Type B pancreatic cell (in vitro differentiated cells): Measurements from ENCODE around the gene GPR161. TPM values are rescaled to one million over a fixed set of nuclear protein-coding genes. Genes with fewer than 3 reads are reported as not detected.

Experiments
- DNase-seq: peaks from one replicate; pipeline ENCODE4 v3.0.0; 2021; ENCODE audit warnings: mixed read lengths; ENCODE audit not compliant: unreplicated experiment; ENCODE audit errors: extremely low spot score
- H3K27ac Mint-ChIP-seq: 2 replicates; pipeline ENCODE4 v1.8.0; 2021; ENCODE audit warnings: mild to moderate bottlenecking, mixed read lengths
- H3K27me3 Mint-ChIP-seq: 2 replicates; pipeline ENCODE4 v1.8.0; 2021; ENCODE audit warnings: mixed read lengths
- H3K36me3 Mint-ChIP-seq: 2 replicates; pipeline ENCODE4 v1.8.0; 2021; ENCODE audit warnings: mixed read lengths
- H3K4me1 Mint-ChIP-seq: one replicate; pipeline ENCODE4 v1.8.0; 2021; ENCODE audit warnings: mixed read lengths; ENCODE audit not compliant: unreplicated experiment
- H3K4me3 Mint-ChIP-seq: 2 replicates; pipeline ENCODE4 v1.8.0; 2021; ENCODE audit warnings: mild to moderate bottlenecking, mixed read lengths
- H3K9me3 Mint-ChIP-seq: 2 replicates; pipeline ENCODE4 v1.8.0; 2021; ENCODE audit warnings: mixed read lengths
- CTCF ChIP-seq: fragments of 200-600 bp; sonication (generic); conservative IDR thresholded peaks from 2 replicates; pipeline ENCODE4 v1.5.0; 2021; ENCODE audit warnings: antibody characterized with exemption, mild to moderate bottlenecking
- total RNA-seq: library from RNA; stranded (reverse); gene quantifications from 2 replicates; pipeline ENCODE4 v1.2.1, GENCODE V29; 2021; ENCODE audit warnings: low replicate concordance

GPR161 gene
- total RNA-seq, 1 donor from 2014 or later: 32.6 TPM

GRCh38 chr1:168083456-168084325 lies 53.0 kb downstream of the GPR161 start:
- Mint-ChIP-seq H3K27me3 (no peaks in the 10 kb centered on the region), H3K36me3 (peaks cover 22% of the 10 kb centered on the region), H3K9me3 (no peaks in the 10 kb centered on the region), H3K4me1 (peaks cover 5% of the 10 kb centered on the region), H3K27ac (no peak overlapping the region), H3K4me3 (no peak overlapping the region)
- no peak for DNase-seq
- no peak for TF ChIP-seq CTCF

GRCh38 chr1:168082008-168082876 lies 54.5 kb downstream of the GPR161 start:
- H3K27ac Mint-ChIP-seq: peak overlapping the region; percentile 64

GRCh38 chr1:168081373-168082007 lies 55.2 kb downstream of the GPR161 start:
- Mint-ChIP-seq H3K27me3 (no peaks in the 10 kb centered on the region), H3K36me3 (peaks cover 20% of the 10 kb centered on the region), H3K4me3 (no peak overlapping the region), H3K4me1 (peaks cover 5% of the 10 kb centered on the region), H3K9me3 (no peaks in the 10 kb centered on the region), H3K27ac (peak overlapping the region; percentile 64)
- no peak for TF ChIP-seq CTCF
- DNase-seq: no peak

More at GRCh38 chr1:168082008-168082876, 54.5 kb downstream of the GPR161 start:
- H3K4me3 Mint-ChIP-seq: no peak overlapping the region
- no peaks in the 10 kb centered on the region for H3K27me3 Mint-ChIP-seq
- H3K4me1 Mint-ChIP-seq: peaks cover 5% of the 10 kb centered on the region
- peak; percentile 89 for TF ChIP-seq CTCF
- H3K36me3 Mint-ChIP-seq: peaks cover 20% of the 10 kb centered on the region
- no peaks in the 10 kb centered on the region for H3K9me3 Mint-ChIP-seq
- no peak for DNase-seq

GRCh38 chr1:168079761-168080160 lies 57.0 kb downstream of the GPR161 start:
- Mint-ChIP-seq H3K4me3 (no peak overlapping the region), H3K27ac (no peak overlapping the region), H3K27me3 (no peaks in the 10 kb centered on the region), H3K36me3 (peaks cover 16% of the 10 kb centered on the region), H3K9me3 (no peaks in the 10 kb centered on the region), H3K4me1 (peaks cover 5% of the 10 kb centered on the region)
- no peak for DNase-seq
- no peak for TF ChIP-seq CTCF

- Mint-ChIP-seq H3K36me3 (peaks cover 10% of the 10 kb centered on the region), H3K4me1 (no peaks in the 10 kb centered on the region), H3K27ac (no peak overlapping the region), H3K9me3 (no peaks in the 10 kb centered on the region), H3K27me3 (no peaks in the 10 kb centered on the region), H3K4me3 (no peak overlapping the region)
- no peak for DNase-seq
- peak; percentile 53 for TF ChIP-seq CTCF
Observed at GRCh38 chr1:168069384-168069783, 67.3 kb downstream of the GPR161 start.
